Esophagus squamous epithelium (tissue), 5 donors: Measurements from ENCODE around the gene PPP2R1B. TPM values are rescaled to one million over a fixed set of nuclear protein-coding genes. Genes with fewer than 3 reads are reported as not detected.
A peak's percentile ranks its signal among the peaks of the same experiment; 100 is the strongest.

Experiments used
- DNase-seq: peaks from one replicate; lab custom pipeline; 2025; lab: John Stamatoyannopoulos, UW
- H3K27ac ChIP-seq, 4 donors: fragments of 200-600 bp; sonication (generic); one replicate each; pipeline ENCODE4 v1.5.1; 2016 to 2019; ENCODE audit warnings: mild to moderate bottlenecking in 1 of 4
- H3K27me3 ChIP-seq, 4 donors: fragments of 200-600 bp; sonication (generic); 1 replicate in 3 of 4; 2 replicates in 1 of 4; pipeline versions ENCODE4 v1.5.1 to v1.6.0; 2017 to 2021; ENCODE audit warnings: antibody characterized with exemption in 1 of 4
- H3K36me3 ChIP-seq, 3 donors: fragments of 200-600 bp; sonication (generic); one replicate each; pipeline ENCODE4 v1.5.1; 2016 to 2019
- H3K4me1 ChIP-seq, 3 donors: fragments of 200-600 bp; sonication (generic); one replicate each; pipeline ENCODE4 v1.5.1; 2017 to 2019
- H3K4me3 ChIP-seq, 4 donors: fragments of 200-600 bp; sonication (generic); 1 replicate in 3 of 4; 2 replicates in 1 of 4; pipeline ENCODE4 v1.5.1; 2016 to 2019; ENCODE audit warnings: mild to moderate bottlenecking in 2 of 4, moderate library complexity in 1 of 4
- H3K9me3 ChIP-seq, 3 donors: fragments of 200-600 bp; sonication (generic); one replicate each; pipeline ENCODE4 v1.5.1; 2016 to 2019
- CTCF ChIP-seq, 6 experiments: fragments of 450-650 bp in 4 of 6; fragments of 200-600 bp in 2 of 6; sonication (generic) in 2 of 6; IDR thresholded peaks; one replicate each; pipeline ENCODE4 v1.5.1; 2016 to 2019; ENCODE audit warnings: antibody characterized with exemption in 6 of 6, mild to moderate bottlenecking in 4 of 6, moderate library complexity in 4 of 6
- POLR2A ChIP-seq, 4 donors: fragments of 450-650 bp; IDR thresholded peaks; one replicate each; pipeline ENCODE4 v1.6.1; 2017; ENCODE audit warnings: antibody characterized with exemption in 4 of 4, mild to moderate bottlenecking in 4 of 4, moderate library complexity in 3 of 4
- WGBS, 2 donors: methylation state at CpG; one replicate each; pipeline ENCODE4 v1.1.5; 2018; 5-methylcytosine and 5-hydroxymethylcytosine counted together
- intact Hi-C: fragments of 100-400 bp; cut with DNase I; formaldehyde crosslinking; loops from one replicate; pipeline ENCODE4 v1.15.0; 2022
- total RNA-seq, 4 donors: library from RNA; depleted of rRNA; stranded (reverse); fragments of >200 nt; gene quantifications; one replicate each; pipeline ENCODE4 v1.1.0, GENCODE V29; 2016
- donor health status: DM: yes; HTN: yes; CAD: no.

Gene PPP2R1B
- total RNA-seq, 4 donors from 2014 or later = 17.6 to 39.7 (median 27.7) TPM

GRCh38 chr11:111798279-111798678 is 32.1 kb upstream of the PPP2R1B start:
- 100% methylated on average over 1 of the region's 1 CpG for WGBS, 2 donors
- Histone ChIP-seq H3K36me3 (peaks cover 0 to 37% (median 0%) of the 10 kb centered on the region in 3 donors), H3K27ac (no peak overlapping the region), H3K27me3 (no peaks in the 10 kb centered on the region), H3K9me3 (no peaks in the 10 kb centered on the region), H3K4me1 (peaks cover 0 to 44% (median 0%) of the 10 kb centered on the region in 3 donors), H3K4me3 (no peak overlapping the region)
- TF ChIP-seq CTCF (IDR thresholded peaks at IDR 0.05) (no peak), POLR2A (IDR thresholded peaks at IDR 0.05) (no peak)
- intact Hi-C loops = no loop called here
- DNase-seq = no peak

GRCh38 chr11:111797145-111797581 is 31.0 kb upstream of the PPP2R1B start:
- H3K4me1 ChIP-seq = peaks cover 0 to 45% (median 0%) of the 10 kb centered on the region in 3 donors
- no peaks in the 10 kb centered on the region for H3K27me3 ChIP-seq
- H3K27ac ChIP-seq = no peak overlapping the region
- no peak overlapping the region for H3K4me3 ChIP-seq
- 60 to 82% methylated on average over 2 of the region's 2 CpGs for WGBS, 2 donors
- no peak for DNase-seq
- peaks cover 0 to 26% (median 0%) of the 10 kb centered on the region in 3 donors for H3K36me3 ChIP-seq
- no peak for TF ChIP-seq POLR2A (IDR thresholded peaks at IDR 0.05)
- no peak for TF ChIP-seq CTCF (IDR thresholded peaks at IDR 0.05)
- H3K9me3 ChIP-seq = no peaks in the 10 kb centered on the region
- intact Hi-C loops = no loop called here

- no peak overlapping the region for H3K4me3 ChIP-seq
- no peaks in the 10 kb centered on the region for H3K9me3 ChIP-seq
- no peaks in the 10 kb centered on the region for H3K27me3 ChIP-seq
- 41 to 52% methylated on average over 3 of the region's 3 CpGs for WGBS, 2 donors
- no peak for DNase-seq
- TF ChIP-seq POLR2A (IDR thresholded peaks at IDR 0.05) (no peak), CTCF (IDR thresholded peaks at IDR 0.05) (no peak)
- peaks cover 0 to 25% (median 0%) of the 10 kb centered on the region in 3 donors for H3K36me3 ChIP-seq
- intact Hi-C loops = no loop called here
- H3K4me1 ChIP-seq = peaks cover 0 to 43% (median 0%) of the 10 kb centered on the region in 3 donors
- no peak overlapping the region for H3K27ac ChIP-seq
Observed at GRCh38 chr11:111796696-111797095, 30.5 kb upstream of the PPP2R1B start.

- Histone ChIP-seq H3K4me3 (no peak overlapping the region), H3K27me3 (no peaks in the 10 kb centered on the region), H3K9me3 (no peaks in the 10 kb centered on the region), H3K27ac (no peak overlapping the region), H3K36me3 (peaks cover 0 to 29% (median 0%) of the 10 kb centered on the region in 3 donors), H3K4me1 (peaks cover 0 to 32% (median 0%) of the 10 kb centered on the region in 3 donors)
- TF ChIP-seq POLR2A (IDR thresholded peaks at IDR 0.05) = no peak
- no peak for TF ChIP-seq CTCF (IDR thresholded peaks at IDR 0.05)
- intact Hi-C loops = no loop called here
- no peak for DNase-seq
- WGBS, 2 donors = 88% methylated on average over 7 of the region's 7 CpGs
Observed at GRCh38 chr11:111795334-111795985, 29.3 kb upstream of the PPP2R1B start.

- no peak overlapping the region for H3K4me3 ChIP-seq
- peak overlapping the region in 1 of 4 donors; percentile 21 for H3K27ac ChIP-seq
- H3K36me3 ChIP-seq = peaks cover 0 to 29% (median 0%) of the 10 kb centered on the region in 3 donors
- intact Hi-C loops = no loop called here
- H3K4me1 ChIP-seq = peaks cover 0 to 21% (median 0%) of the 10 kb centered on the region in 3 donors
- no peak for TF ChIP-seq CTCF (IDR thresholded peaks at IDR 0.05)
- TF ChIP-seq POLR2A (IDR thresholded peaks at IDR 0.05) = no peak
- DNase-seq = no peak
- H3K27me3 ChIP-seq = no peaks in the 10 kb centered on the region
- no peaks in the 10 kb centered on the region for H3K9me3 ChIP-seq
- WGBS, 2 donors = 29 to 59% methylated on average over 5 of the region's 5 CpGs
Observed at GRCh38 chr11:111793863-111794262, 27.7 kb upstream of the PPP2R1B start.
